Mammary epithelial cell (primary cell): ENCODE data around the gene BCKDK.

Experiments used
- CTCF ChIP-seq, 2 donors: IDR thresholded peaks in 1 of 2; conservative IDR thresholded peaks in 1 of 2; 2 replicates each; pipeline ENCODE4 v1.5.1; 2011 to 2012; ENCODE audit warnings: inconsistent platforms in 2 of 2, low read length in 2 of 2, mild to moderate bottlenecking in 2 of 2, control low read depth in 1 of 2, low read depth in 1 of 2; ENCODE audit not compliant: insufficient read depth in 1 of 2; ENCODE audit errors: extremely low read depth in 1 of 2
- EZH2 ChIP-seq: IDR thresholded peaks from 2 replicates; pipeline ENCODE4 v1.6.1; 2012; ENCODE audit warnings: low read length, inconsistent platforms, borderline replicate concordance

GRCh38 chr16:31083981-31084380 lies 24.2 kb upstream of the BCKDK start:
- TF ChIP-seq CTCF (conservative IDR thresholded peaks at IDR 0.05 in 1 of 2, IDR thresholded peaks at IDR 0.05 in 1 of 2; ENCODE audit: extremely low read depth in 1 of 2, insufficient read depth in 1 of 2, low read depth in 1 of 2, low read length in 2 of 2) = no peak
- no peak for TF ChIP-seq EZH2
